ENCODE results near the gene ETV4. TPM values are rescaled to one million over a fixed set of nuclear protein-coding genes. Genes with fewer than 3 reads are reported as not detected.

ETV4 gene
- total and polyA plus RNA-seq, 2 of the 13 experiments (the other 11 are each of a cell fraction or from before 2014, with no cell fraction given) = 128 to 330 TPM

DNA sequence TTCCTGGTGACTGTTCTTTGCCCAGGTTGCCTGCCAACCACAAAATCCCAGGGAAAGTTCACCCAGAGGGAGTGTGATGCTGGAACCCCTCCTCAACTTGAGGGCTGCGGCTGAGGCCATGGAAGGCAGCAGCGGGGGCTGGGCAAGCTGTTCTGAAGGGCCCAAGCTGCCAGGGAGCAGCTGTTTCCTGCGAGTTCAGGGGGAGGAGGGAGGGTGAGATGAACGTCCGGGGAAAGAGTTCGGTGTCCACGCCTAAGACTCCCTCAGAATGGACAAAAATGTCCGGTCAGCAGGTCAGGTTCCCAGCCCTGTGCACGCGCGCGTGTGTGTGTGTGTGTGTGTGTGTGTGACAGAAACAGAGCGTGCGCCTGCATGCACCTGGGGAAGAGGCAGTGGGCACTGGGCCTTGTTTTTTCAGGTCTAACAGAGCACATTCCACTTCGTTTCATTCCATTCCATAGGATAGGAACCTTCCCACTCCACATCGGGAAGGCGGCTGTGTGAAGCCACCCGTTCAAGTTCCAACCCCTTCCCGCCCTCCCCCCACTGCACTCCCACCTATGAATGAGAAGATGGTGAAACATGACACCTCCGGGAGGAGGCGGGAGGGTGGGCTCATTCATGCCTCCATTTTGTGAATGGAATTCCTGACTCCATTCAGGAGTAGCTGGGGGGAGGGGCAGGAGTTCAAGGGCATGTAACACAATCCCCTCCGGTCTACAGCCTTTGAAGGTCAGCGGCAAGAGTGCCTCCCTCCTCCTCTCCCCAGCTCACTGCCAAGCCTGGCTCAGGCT is 15.7 kb downstream of the ETV4 start (continued):
- TF ChIP-seq ZNF256 (CRISPR knock-in tag; conservative IDR thresholded peaks at IDR 0.05) (0 out of 2 replicates have a peak, but pooled peaks have one; percentile 47), KDM1A (CRISPR knock-in tag; IDR thresholded peaks at IDR 0.05) (peak; percentile 35; the same call in 1 of the 2 replicates), BCL6 (CRISPR knock-in tag; IDR thresholded peaks at IDR 0.05) (peak; percentile 96), MIER2 (CRISPR knock-in tag; IDR thresholded peaks at IDR 0.05) (peak; percentile 90), ZSCAN25 (CRISPR knock-in tag; IDR thresholded peaks at IDR 0.05) (peak; percentile 56), PCBP1 (IDR thresholded peaks at IDR 0.05; ENCODE audit: borderline replicate concordance, low read depth, low read length) (peak; percentile 74; the same call in 1 of the 2 replicates), TOPORS (CRISPR knock-in tag; IDR thresholded peaks at IDR 0.05) (peak; percentile 93), MYC (CRISPR knock-in tag; IDR thresholded peaks at IDR 0.05; ENCODE audit: borderline replicate concordance) (peak; percentile 73; the same call in 1 of the 2 replicates), ZNF720 (CRISPR knock-in tag; IDR thresholded peaks at IDR 0.05) (peak; percentile 59; the same call in 1 of the 2 replicates), TAF1 (CRISPR knock-in tag; IDR thresholded peaks at IDR 0.05) (peak; percentile 82; the same call in 1 of the 2 replicates)
- TF ChIP-seq, protein P1, sequence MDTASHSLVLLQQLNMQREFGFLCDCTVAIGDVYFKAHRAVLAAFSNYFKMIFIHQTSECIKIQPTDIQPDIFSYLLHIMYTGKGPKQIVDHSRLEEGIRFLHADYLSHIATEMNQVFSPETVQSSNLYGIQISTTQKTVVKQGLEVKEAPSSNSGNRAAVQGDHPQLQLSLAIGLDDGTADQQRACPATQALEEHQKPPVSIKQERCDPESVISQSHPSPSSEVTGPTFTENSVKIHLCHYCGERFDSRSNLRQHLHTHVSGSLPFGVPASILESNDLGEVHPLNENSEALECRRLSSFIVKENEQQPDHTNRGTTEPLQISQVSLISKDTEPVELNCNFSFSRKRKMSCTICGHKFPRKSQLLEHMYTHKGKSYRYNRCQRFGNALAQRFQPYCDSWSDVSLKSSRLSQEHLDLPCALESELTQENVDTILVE (CRISPR knock-in tag; IDR thresholded peaks at IDR 0.05) = peak; percentile 95
- TF ChIP-seq, protein P2, sequence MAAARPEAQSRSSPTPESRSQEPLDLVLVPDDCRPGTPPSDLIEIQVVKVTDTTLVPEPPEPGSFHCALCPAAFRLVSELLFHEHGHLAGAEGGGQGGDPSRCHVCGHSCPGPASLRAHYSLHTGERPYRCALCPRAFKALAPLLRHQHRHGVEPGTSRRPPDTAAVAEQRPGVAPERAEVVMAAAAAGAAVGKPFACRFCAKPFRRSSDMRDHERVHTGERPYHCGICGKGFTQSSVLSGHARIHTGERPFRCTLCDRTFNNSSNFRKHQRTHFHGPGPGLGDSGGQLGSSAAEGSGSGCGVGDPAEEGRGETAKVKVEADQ (CRISPR knock-in tag; IDR thresholded peaks at IDR 0.05; ENCODE audit: borderline replicate concordance) = no peak
- TF ChIP-seq, protein P3, sequence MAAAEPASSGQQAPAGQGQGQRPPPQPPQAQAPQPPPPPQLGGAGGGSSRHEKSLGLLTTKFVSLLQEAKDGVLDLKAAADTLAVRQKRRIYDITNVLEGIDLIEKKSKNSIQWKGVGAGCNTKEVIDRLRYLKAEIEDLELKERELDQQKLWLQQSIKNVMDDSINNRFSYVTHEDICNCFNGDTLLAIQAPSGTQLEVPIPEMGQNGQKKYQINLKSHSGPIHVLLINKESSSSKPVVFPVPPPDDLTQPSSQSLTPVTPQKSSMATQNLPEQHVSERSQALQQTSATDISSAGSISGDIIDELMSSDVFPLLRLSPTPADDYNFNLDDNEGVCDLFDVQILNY (CRISPR knock-in tag; conservative IDR thresholded peaks at IDR 0.05) = 0 out of 2 replicates have a peak, but pooled peaks have one; percentile 54
- TF ChIP-seq, protein P4, sequence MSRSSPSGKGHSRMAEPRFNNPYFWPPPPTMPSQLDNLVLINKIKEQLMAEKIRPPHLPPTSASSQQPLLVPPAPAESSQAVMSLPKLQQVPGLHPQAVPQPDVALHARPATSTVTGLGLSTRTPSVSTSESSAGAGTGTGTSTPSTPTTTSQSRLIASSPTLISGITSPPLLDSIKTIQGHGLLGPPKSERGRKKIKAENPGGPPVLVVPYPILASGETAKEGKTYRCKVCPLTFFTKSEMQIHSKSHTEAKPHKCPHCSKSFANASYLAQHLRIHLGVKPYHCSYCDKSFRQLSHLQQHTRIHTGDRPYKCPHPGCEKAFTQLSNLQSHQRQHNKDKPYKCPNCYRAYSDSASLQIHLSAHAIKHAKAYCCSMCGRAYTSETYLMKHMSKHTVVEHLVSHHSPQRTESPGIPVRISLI (CRISPR knock-in tag; IDR thresholded peaks at IDR 0.05; ENCODE audit: borderline replicate concordance) = peak; percentile 74; the same call in 1 of the 2 replicates
- TF ChIP-seq, protein P5, sequence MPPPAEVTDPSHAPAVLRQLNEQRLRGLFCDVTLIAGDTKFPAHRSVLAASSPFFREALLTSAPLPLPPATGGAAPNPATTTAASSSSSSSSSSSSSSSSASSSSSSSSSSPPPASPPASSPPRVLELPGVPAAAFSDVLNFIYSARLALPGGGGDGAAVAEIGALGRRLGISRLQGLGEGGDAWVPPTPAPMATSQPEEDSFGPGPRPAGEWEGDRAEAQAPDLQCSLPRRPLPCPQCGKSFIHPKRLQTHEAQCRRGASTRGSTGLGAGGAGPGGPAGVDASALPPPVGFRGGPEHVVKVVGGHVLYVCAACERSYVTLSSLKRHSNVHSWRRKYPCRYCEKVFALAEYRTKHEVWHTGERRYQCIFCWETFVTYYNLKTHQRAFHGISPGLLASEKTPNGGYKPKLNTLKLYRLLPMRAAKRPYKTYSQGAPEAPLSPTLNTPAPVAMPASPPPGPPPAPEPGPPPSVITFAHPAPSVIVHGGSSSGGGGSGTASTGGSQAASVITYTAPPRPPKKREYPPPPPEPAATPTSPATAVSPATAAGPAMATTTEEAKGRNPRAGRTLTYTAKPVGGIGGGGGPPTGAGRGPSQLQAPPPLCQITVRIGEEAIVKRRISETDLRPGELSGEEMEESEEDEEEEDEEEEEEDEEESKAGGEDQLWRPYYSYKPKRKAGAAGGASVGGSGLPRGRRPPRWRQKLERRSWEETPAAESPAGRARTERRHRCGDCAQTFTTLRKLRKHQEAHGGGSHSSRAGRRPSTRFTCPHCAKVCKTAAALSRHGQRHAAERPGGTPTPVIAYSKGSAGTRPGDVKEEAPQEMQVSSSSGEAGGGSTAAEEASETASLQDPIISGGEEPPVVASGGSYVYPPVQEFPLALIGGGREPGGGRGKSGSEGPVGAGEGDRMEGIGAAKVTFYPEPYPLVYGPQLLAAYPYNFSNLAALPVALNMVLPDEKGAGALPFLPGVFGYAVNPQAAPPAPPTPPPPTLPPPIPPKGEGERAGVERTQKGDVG (CRISPR knock-in tag; IDR thresholded peaks at IDR 0.05; ENCODE audit: borderline replicate concordance) = peak; percentile 9
